ENCODE data around the gene MASTL. TPM values are rescaled to one million over a fixed set of nuclear protein-coding genes. Genes with fewer than 3 reads are reported as not detected.

MASTL gene
- total RNA-seq, 3 donors from 2014 or later (not counting 1 experiment from before 2014, with no cell fraction given) = 10.1 to 21.2 (median 11.5) TPM

GRCh38 chr10:27157150-27157549 is 2.0 kb downstream of the MASTL start:
- Histone ChIP-seq H3K36me3 (ENCODE audit: control insufficient read depth, insufficient read depth, low read length) (peaks cover 9% of the 10 kb centered on the region), H3K4me1 (ENCODE audit: control insufficient read depth, insufficient read depth, low read length) (peaks cover 19% of the 10 kb centered on the region), H3K4me3 (ENCODE audit: low read length) (no peak overlapping the region), H3K27me3 (ENCODE audit: control insufficient read depth, insufficient read depth, low read length) (no peaks in the 10 kb centered on the region), H3K9me3 (ENCODE audit: control insufficient read depth, insufficient read depth, low read length) (no peaks in the 10 kb centered on the region), H3K27ac (ENCODE audit: low read length) (no peak overlapping the region)
- ATAC-seq = no peak
- Mint-ChIP-seq H3K27me3 (ENCODE audit: low read depth in 2 of 2) (no peaks in the 10 kb centered on the region), H3K9me3 (no peaks in the 10 kb centered on the region), H3K27ac (peak overlapping the region; percentile 100), H3K4me1 (peaks cover 42 to 44% of the 10 kb centered on the region in 2 donors), H3K36me3 (no peaks in the 10 kb centered on the region), H3K4me3 (peak overlapping the region; percentile 100)
- WGBS (ENCODE audit: insufficient coverage) = 80% methylated on average over 2 of the region's 2 CpGs
- TF ChIP-seq, protein P1, sequence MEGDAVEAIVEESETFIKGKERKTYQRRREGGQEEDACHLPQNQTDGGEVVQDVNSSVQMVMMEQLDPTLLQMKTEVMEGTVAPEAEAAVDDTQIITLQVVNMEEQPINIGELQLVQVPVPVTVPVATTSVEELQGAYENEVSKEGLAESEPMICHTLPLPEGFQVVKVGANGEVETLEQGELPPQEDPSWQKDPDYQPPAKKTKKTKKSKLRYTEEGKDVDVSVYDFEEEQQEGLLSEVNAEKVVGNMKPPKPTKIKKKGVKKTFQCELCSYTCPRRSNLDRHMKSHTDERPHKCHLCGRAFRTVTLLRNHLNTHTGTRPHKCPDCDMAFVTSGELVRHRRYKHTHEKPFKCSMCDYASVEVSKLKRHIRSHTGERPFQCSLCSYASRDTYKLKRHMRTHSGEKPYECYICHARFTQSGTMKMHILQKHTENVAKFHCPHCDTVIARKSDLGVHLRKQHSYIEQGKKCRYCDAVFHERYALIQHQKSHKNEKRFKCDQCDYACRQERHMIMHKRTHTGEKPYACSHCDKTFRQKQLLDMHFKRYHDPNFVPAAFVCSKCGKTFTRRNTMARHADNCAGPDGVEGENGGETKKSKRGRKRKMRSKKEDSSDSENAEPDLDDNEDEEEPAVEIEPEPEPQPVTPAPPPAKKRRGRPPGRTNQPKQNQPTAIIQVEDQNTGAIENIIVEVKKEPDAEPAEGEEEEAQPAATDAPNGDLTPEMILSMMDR (IDR thresholded peaks at IDR 0.05) = no peak
- DNase-seq = no peak
- intact Hi-C loops (cut with micrococcal nuclease) = loop anchor here (5.0 to 10.0 kb wide), 4 partner anchors 70 to 1375 kb away; partner anchors contain the start of gene WAC

DNA sequence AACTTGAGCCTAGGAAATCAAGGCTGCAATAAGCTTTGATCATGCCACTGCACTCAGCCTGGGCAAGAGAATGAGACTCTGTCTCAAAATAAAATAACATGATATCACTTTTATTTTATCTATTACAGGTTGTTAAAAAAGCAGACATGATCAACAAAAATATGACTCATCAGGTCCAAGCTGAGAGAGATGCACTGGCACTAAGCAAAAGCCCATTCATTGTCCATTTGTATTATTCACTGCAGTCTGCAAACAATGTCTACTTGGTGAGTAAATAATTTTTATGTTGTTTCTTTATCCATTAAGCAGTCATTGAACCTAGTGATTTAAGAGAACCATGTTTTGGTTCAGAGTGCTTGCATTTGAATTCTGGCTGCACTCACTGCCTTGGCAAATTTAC is 3.3 kb downstream of the MASTL start:
- Mint-ChIP-seq H3K27ac (peak overlapping the region in 1 of 2 donors; percentile 100), H3K4me3 (no peak overlapping the region), H3K9me3 (no peaks in the 10 kb centered on the region), H3K27me3 (ENCODE audit: low read depth in 2 of 2) (no peaks in the 10 kb centered on the region), H3K4me1 (peaks cover 29 to 31% of the 10 kb centered on the region in 2 donors), H3K36me3 (no peaks in the 10 kb centered on the region)
- intact Hi-C loops (cut with micrococcal nuclease) = loop anchor here (5.0 to 10.0 kb wide), 4 partner anchors 69 to 1374 kb away; partner anchors contain the start of gene WAC
- H3K4me3 ChIP-seq (ENCODE audit: low read length) = no peak overlapping the region
- ATAC-seq (no peak), DNase-seq (no peak)
- H3K27me3 ChIP-seq (ENCODE audit: control insufficient read depth, insufficient read depth, low read length) = no peaks in the 10 kb centered on the region
- peaks cover 11% of the 10 kb centered on the region for H3K36me3 ChIP-seq (ENCODE audit: control insufficient read depth, insufficient read depth, low read length)
- H3K9me3 ChIP-seq (ENCODE audit: control insufficient read depth, insufficient read depth, low read length) = no peaks in the 10 kb centered on the region
- H3K4me1 ChIP-seq (ENCODE audit: control insufficient read depth, insufficient read depth, low read length) = peaks cover 19% of the 10 kb centered on the region
- no peak overlapping the region for H3K27ac ChIP-seq (ENCODE audit: low read length)
- TF ChIP-seq, protein P1 (IDR thresholded peaks at IDR 0.05) = no peak

- ATAC-seq (no peak), DNase-seq (no peak)
- Histone ChIP-seq H3K27ac (ENCODE audit: low read length) (no peak overlapping the region), H3K4me1 (ENCODE audit: control insufficient read depth, insufficient read depth, low read length) (no peaks in the 10 kb centered on the region), H3K36me3 (ENCODE audit: control insufficient read depth, insufficient read depth, low read length) (peaks cover 35% of the 10 kb centered on the region), H3K9me3 (ENCODE audit: control insufficient read depth, insufficient read depth, low read length) (no peaks in the 10 kb centered on the region), H3K4me3 (ENCODE audit: low read length) (no peak overlapping the region), H3K27me3 (ENCODE audit: control insufficient read depth, insufficient read depth, low read length) (no peaks in the 10 kb centered on the region)
- Mint-ChIP-seq H3K4me3 (no peak overlapping the region), H3K9me3 (no peaks in the 10 kb centered on the region), H3K27me3 (ENCODE audit: low read depth in 2 of 2) (no peaks in the 10 kb centered on the region), H3K4me1 (no peaks in the 10 kb centered on the region), H3K27ac (no peak overlapping the region), H3K36me3 (peaks cover 10% of the 10 kb centered on the region)
- WGBS (ENCODE audit: insufficient coverage) = no CpG with 5 or more reads among the region's 4 CpGs
- intact Hi-C loops (cut with micrococcal nuclease) = no loop called here
- TF ChIP-seq, protein P1 (IDR thresholded peaks at IDR 0.05) = no peak
Measured at GRCh38 chr10:27169849-27170248, 14.7 kb downstream of the MASTL start.

DNA sequence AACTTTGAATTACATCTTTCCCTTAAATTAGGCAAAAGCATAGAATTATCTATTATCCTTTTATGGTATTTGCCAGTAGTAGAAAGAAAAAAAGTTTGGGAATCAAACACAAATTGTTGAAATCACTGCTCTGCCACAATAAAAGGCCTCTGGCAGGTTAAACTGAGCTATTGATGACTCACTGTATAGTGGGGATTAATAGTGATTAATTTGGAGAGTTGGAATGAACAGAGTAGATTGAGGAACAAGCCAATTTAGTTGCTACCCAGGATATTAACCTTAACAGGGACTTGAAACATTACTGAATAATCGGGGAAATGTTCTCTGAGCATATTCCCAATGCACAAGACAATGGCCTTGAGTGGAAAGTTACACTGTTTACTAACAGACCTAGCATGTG is 33.1 kb downstream of the MASTL start:
- TF ChIP-seq, protein P1 (IDR thresholded peaks at IDR 0.05) = no peak
- DNase-seq (no peak), ATAC-seq (no peak)
- Histone ChIP-seq H3K36me3 (ENCODE audit: control insufficient read depth, insufficient read depth, low read length) (peaks cover 13% of the 10 kb centered on the region), H3K9me3 (ENCODE audit: control insufficient read depth, insufficient read depth, low read length) (no peaks in the 10 kb centered on the region), H3K4me1 (ENCODE audit: control insufficient read depth, insufficient read depth, low read length) (no peaks in the 10 kb centered on the region), H3K27me3 (ENCODE audit: control insufficient read depth, insufficient read depth, low read length) (no peaks in the 10 kb centered on the region), H3K27ac (ENCODE audit: low read length) (no peak overlapping the region), H3K4me3 (ENCODE audit: low read length) (no peak overlapping the region)
- Mint-ChIP-seq H3K36me3 (no peaks in the 10 kb centered on the region), H3K9me3 (no peaks in the 10 kb centered on the region), H3K27me3 (ENCODE audit: low read depth in 2 of 2) (no peaks in the 10 kb centered on the region), H3K27ac (no peak overlapping the region), H3K4me3 (no peak overlapping the region), H3K4me1 (no peaks in the 10 kb centered on the region)
- intact Hi-C loops (cut with micrococcal nuclease) = no loop called here
- WGBS (ENCODE audit: insufficient coverage) = 100% methylated on average over 1 of the region's 1 CpG
